KOPT-K1 (cell line): Measurements from ENCODE around the gene TMPRSS3.

Experiments
- H3K27ac ChIP-seq: fragments of 200-600 bp; sonication (generic); 2 replicates; pipeline ENCODE4 v1.5.1; 2016; ENCODE audit warnings: antibody characterized with exemption, mild to moderate bottlenecking, low read depth, low read length; ENCODE audit not compliant: poor library complexity, severe bottlenecking
- H3K36me3 ChIP-seq: fragments of 200-600 bp; sonication (generic); 2 replicates; pipeline ENCODE4 v1.5.1; 2017; ENCODE audit warnings: antibody characterized with exemption, mild to moderate bottlenecking, low read length, moderate library complexity; ENCODE audit not compliant: insufficient read depth
- H3K9me3 ChIP-seq: fragments of 200-600 bp; sonication (generic); 2 replicates; pipeline ENCODE4 v1.5.1; 2017; ENCODE audit warnings: antibody characterized with exemption, low read length, mild to moderate bottlenecking; ENCODE audit not compliant: insufficient read depth, poor library complexity, severe bottlenecking

The TMPRSS3 gene

DNA sequence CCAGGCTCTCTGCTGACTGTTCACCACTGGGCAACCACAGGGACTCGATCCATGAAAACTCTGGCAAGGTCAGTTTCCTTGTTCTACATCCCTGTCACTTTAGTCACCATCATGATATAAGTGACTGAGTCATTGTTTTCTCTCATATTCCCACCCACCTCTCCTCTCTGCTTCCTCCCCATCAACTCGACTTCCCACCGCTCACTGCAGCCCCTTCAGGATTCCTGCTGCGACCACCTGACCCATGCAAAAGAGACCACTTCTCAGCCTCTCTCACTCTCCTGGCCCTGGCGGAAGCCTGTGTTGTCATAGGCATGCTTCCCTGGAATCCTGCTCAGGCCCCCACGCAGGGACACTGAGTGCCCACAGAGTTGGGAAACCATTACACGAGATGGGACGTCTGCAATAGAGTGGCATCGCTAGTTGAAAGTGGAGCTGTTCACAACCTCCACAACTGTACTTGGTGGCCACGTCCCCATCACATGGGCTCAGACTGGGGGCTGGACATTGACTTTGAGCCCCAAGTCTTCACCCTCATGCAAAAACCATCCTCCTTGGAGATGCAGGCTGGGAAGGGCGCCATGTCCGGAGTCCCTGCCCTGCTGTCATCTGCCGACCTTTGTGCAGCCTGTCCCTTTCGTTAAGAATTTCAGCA is 43.3 kb downstream of the TMPRSS3 start:
- Histone ChIP-seq H3K36me3 (no peaks in the 10 kb centered on the region), H3K9me3 (no peaks in the 10 kb centered on the region), H3K27ac (no peak overlapping the region)

DNA sequence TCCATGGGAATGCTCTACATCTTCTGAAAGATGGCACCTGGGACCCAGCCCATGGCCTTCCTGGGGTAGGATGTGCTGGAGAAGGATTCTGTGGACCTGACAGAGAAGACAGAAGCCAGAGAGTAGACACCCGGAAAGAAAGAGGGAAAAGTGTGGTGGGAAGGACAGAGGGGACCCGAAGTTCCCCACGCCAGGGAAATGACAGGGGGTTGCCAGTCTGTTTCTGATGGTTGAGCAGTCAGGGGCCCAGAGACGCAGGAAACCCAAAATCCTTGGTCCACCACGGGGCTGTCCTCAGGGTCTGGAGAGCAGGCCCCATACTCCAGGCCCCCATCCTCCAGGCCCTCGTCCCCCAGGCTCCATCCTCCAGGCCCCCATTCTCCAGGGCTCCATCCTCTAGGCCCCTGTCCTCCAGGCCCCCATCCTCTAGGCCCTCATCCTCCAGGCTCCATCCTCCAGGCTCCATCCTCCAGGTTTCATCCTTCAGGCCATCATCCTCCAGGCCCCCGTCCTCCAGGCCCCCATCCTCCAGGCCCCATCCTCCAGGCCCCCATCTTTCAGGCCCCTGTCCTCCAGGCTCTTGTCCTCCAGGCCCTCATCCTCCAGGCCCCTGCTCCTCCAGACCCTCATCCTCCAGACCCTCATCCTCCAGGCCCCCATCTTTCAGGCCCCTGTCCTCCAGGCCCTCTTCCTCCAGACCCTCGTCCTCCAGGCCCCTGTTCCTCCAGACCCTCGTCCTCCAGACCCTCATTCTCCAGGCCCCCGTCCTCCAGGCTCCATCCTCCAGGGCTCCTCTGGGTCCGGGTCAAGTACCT is 44.0 kb downstream of the TMPRSS3 start:
- Histone ChIP-seq H3K9me3 (no peaks in the 10 kb centered on the region), H3K36me3 (no peaks in the 10 kb centered on the region), H3K27ac (no peak overlapping the region)

DNA sequence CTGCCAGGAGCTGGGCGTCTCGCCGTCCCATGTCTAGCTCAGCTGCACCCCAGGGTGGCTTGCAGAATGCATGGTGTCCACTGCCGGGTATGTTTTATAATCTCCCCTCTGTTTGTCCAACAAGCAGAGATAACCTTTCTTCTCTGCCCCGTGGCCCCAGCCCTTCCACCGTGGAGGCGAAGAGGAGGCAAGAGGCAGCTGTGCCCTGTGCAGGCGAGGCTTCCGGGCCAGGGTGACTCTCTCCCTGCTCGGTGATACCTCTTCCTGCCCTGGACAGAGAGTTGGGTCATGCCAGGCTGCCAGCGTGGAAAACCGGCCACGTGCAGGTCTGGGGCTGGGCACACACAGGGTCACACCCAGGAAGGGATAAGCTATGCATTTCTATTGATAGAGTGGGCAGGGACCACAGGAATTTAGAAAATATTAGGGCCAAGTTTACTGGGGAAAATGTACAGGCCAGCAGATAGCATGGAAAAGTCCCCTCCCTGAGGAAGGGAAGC is 44.9 kb downstream of the TMPRSS3 start, which contains the start of gene TFF2:
Gene TFF2 (minus strand): TSS at position 68 of the 500 bp plus-strand sequence. CDS start 37 bp downstream, at position 31.
- H3K9me3 ChIP-seq = no peaks in the 10 kb centered on the region
- no peak within 1 kb of the TSS for H3K27ac ChIP-seq
- no peaks in the 10 kb centered on the region for H3K36me3 ChIP-seq

DNA sequence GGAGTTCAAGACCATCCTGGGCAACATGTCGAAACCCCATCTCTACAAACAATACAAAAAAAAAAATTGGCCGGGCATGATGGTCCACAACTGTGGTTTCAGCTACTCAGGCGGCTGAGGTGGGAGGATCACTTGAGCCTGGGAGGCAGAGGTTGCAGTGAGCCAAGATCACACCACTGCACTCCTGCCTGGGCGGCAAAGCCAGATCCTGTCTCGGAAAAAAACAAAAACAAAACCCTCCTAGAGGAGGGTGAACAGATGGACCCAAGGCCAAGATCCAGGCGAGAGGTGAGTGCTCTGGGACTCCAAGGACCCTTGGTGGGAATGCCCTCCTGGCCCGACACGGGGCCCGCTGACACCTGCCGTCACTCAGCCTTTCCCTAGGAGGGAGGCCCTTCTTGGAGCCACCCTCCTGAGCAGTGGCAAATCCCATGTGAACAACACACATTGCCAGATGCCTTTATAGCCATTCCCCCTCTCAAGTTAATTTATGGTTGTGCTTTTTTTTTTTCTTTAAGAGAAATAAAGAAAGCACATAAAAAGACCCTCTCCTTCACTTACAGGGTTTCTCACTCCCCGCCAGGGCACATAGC is 45.4 kb downstream of the TMPRSS3 start:
- H3K36me3 ChIP-seq = no peaks in the 10 kb centered on the region
- no peaks in the 10 kb centered on the region for H3K9me3 ChIP-seq
- no peak overlapping the region for H3K27ac ChIP-seq

DNA sequence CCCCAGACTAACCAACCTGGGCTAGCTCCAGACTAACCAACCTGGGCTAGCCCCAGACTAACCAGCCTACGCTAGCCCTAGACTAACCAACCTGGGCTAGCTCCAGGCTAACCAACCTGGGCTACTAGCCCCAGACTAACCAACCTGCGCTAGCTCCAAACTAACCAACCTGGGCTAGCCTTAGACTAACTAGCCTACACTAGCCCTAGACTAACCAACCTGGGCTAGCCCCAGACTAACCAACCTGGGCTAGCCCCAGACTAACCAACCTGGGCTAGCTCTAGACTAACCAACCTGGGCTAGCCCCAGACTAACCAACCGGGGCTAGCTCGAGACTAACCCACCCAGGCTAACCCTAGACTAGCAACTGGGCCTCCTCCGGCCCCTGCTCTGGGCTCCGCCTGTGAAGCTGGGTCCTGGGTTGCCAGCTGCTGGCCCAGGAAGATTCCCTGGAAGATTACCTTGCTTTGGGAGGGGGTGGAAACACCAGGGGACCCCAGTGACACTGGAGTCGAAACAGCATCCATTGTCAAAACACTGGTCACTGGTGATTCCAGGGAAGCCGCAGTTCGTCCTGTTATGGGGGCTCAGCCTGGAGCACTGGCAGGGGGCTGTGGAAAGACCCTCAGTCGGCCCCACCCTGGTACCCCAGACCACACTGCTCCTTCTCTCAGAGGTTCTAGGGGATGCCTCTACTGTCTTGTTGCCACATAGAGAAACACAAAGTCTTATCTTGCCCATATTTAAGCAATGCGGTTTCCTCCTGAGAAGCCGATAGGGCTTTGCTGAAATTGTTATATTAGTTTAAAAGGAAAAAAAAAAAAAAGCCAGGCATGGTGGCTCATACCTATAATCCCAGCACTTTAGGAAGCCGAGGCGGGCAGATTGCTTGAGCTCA is 46.2 kb downstream of the TMPRSS3 start:
- Histone ChIP-seq H3K36me3 (no peaks in the 10 kb centered on the region), H3K27ac (no peak overlapping the region), H3K9me3 (no peaks in the 10 kb centered on the region)

DNA sequence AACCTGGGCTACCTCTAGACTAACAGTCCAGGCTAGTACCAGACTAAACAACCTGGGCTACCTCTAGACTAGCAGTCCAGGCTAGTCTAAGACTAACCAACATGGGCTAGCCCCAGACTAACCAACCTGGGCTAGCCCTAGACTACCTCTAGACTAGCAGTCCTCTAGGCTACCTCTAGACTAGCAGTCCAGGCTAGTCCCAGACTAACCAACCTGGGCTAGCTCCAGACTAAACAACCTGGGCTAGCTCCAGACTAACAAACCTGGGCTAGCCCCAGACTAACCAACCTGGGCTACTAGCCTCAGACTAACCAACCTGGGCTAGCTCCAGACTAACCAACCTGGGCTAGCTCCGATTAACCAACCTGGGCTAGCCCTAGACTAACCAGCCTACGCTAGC is 47.1 kb downstream of the TMPRSS3 start:
- no peak overlapping the region for H3K27ac ChIP-seq
- H3K36me3 ChIP-seq = no peaks in the 10 kb centered on the region
- no peaks in the 10 kb centered on the region for H3K9me3 ChIP-seq

DNA sequence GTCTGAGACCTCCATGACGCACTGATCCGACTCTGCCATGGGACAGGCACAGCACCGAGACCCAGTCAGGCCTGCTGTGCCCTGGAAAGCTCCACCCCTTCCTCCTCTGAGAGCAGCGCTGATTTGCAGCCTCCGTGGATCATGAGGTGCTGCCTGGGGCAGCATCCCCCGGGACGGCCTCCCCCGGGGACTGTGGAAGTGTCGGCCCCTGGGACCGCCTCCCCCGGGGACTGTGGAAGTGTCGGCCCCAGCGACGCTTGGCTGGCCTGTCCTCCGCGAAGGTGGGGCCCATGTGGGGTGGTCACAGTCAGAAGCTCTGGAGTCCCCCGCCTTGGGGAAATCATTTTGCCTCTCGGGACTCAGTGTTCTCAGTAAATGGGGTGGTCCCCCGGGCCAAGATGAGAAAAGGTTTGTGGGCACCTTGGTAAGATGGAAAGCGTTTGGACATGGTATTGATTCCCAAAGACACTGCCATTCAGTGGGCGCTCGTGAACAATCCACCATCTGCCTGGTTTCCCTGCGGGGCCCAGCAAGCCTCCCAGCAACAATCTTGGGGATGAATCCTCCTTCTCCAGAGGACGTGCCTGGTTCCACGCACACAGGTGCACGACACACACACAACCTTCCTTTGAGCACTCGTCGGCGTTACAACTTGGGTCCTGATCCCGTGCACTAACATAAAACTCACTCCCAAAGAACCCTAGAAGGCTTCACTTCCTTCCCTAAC is 48.1 kb downstream of the TMPRSS3 start:
- Histone ChIP-seq H3K9me3 (no peaks in the 10 kb centered on the region), H3K36me3 (no peaks in the 10 kb centered on the region), H3K27ac (no peak overlapping the region)

GRCh38 chr21:42346866-42347600 is 48.8 kb downstream of the TMPRSS3 start:
- no peaks in the 10 kb centered on the region for H3K36me3 ChIP-seq
- no peaks in the 10 kb centered on the region for H3K9me3 ChIP-seq
- no peak overlapping the region for H3K27ac ChIP-seq

DNA sequence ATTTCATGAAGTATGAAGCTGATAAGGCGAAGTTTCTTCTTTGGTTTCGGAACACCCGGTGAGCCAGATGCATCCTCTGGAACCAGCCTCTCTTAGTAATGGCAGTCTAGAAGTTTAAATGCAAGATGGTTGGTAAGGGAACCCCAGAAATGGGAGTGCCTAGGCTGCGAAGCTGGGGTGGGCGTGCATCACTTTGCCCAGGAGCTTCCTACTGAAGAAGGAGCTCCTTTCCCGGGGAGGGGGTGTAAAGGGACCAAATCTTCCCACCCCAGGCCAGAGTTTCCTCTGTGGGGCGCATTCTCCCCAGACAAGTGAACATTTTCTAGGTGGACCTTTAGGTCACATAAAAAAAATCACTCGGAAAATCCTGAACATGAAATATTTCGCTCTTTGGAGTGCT is 49.4 kb downstream of the TMPRSS3 start:
- no peaks in the 10 kb centered on the region for H3K9me3 ChIP-seq
- H3K27ac ChIP-seq = no peak overlapping the region
- H3K36me3 ChIP-seq = no peaks in the 10 kb centered on the region

GRCh38 chr21:42344631-42345030 is 51.2 kb downstream of the TMPRSS3 start:
- Histone ChIP-seq H3K9me3 (no peaks in the 10 kb centered on the region), H3K36me3 (no peaks in the 10 kb centered on the region), H3K27ac (no peak overlapping the region)

DNA sequence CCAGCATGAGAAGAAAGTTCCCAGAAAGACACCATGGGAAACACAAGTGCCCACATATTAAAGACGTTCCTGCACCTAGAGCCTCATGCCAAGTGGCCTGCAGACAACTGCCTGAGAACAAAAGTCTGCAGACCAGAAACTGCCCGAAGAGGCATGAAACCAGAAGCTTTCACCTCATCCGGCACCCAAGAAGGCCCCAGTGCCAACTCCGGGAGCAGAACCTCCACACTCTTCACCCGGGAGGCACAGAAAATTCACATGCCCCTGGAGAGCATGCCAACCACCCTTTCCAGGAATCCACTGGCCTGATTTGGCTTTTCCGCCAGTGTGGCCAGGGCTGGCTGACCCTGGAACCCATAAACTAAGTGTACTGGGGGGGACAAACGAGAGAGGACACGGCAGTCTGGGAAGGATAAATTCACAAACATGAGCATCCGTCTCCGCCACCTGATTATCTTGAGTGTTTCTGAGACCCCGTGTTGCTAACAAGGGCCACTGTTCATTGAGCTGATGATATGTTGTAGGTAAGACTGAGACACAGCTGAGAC is 51.8 kb downstream of the TMPRSS3 start:
- H3K27ac ChIP-seq = no peak overlapping the region
- no peaks in the 10 kb centered on the region for H3K9me3 ChIP-seq
- no peaks in the 10 kb centered on the region for H3K36me3 ChIP-seq

- Histone ChIP-seq H3K36me3 (no peaks in the 10 kb centered on the region), H3K9me3 (no peaks in the 10 kb centered on the region), H3K27ac (no peak overlapping the region)
These were observed 52.3 kb downstream of the TMPRSS3 start for GRCh38 chr21:42343556-42343955.

- no peaks in the 10 kb centered on the region for H3K9me3 ChIP-seq
- no peak overlapping the region for H3K27ac ChIP-seq
- no peaks in the 10 kb centered on the region for H3K36me3 ChIP-seq
These were observed 52.8 kb downstream of the TMPRSS3 start for GRCh38 chr21:42343101-42343500.
